ENCODE measurements around the gene MCM9.

MCM9 gene

GRCh38 chr6:118783931-118784550 lies 150.9 kb downstream of the MCM9 start:
- no peak for TF ChIP-seq EZH2 (IDR thresholded peaks at IDR 0.05; ENCODE audit: borderline replicate concordance, low read length)
- Histone ChIP-seq H3K27me3 (ENCODE audit: insufficient read depth, low read length) (no peaks in the 10 kb centered on the region), H3K27ac (ENCODE audit: low read depth, low read length, poor library complexity, severe bottlenecking) (no peak overlapping the region), H2AFZ (ENCODE audit: low read length) (no peak overlapping the region), H3F3A (ENCODE audit: insufficient read depth, low read length) (no peaks in the 10 kb centered on the region), H3K4me3 (ENCODE audit: low read depth, low read length, poor library complexity, severe bottlenecking) (no peak overlapping the region), H3K9me2 (ENCODE audit: low read depth, low read length) (no peaks in the 10 kb centered on the region), H3K4me1 (ENCODE audit: insufficient read depth, low read length, severe bottlenecking) (peaks cover 9% of the 10 kb centered on the region), H4K20me1 (ENCODE audit: insufficient read depth, low read length) (no peaks in the 10 kb centered on the region), H3K36me3 (ENCODE audit: insufficient read depth, low read length) (no peaks in the 10 kb centered on the region), H3K9ac (ENCODE audit: low read length) (no peak overlapping the region), H3K79me2 (ENCODE audit: insufficient read depth, low read length) (no peaks in the 10 kb centered on the region), H3K4me2 (ENCODE audit: low read length) (no peak overlapping the region), H3K9me3 (ENCODE audit: low read length) (no peaks in the 10 kb centered on the region)

GRCh38 chr6:118782651-118783050 lies 152.3 kb downstream of the MCM9 start:
- Histone ChIP-seq H2AFZ (ENCODE audit: low read length) (no peak overlapping the region), H3K4me3 (ENCODE audit: low read depth, low read length, poor library complexity, severe bottlenecking) (no peak overlapping the region), H3K9me2 (ENCODE audit: low read depth, low read length) (no peaks in the 10 kb centered on the region), H3K79me2 (ENCODE audit: insufficient read depth, low read length) (no peaks in the 10 kb centered on the region), H3K27me3 (ENCODE audit: insufficient read depth, low read length) (no peaks in the 10 kb centered on the region), H3K4me2 (ENCODE audit: low read length) (no peak overlapping the region), H3K27ac (ENCODE audit: low read depth, low read length, poor library complexity, severe bottlenecking) (no peak overlapping the region), H3F3A (ENCODE audit: insufficient read depth, low read length) (no peaks in the 10 kb centered on the region), H3K36me3 (ENCODE audit: insufficient read depth, low read length) (no peaks in the 10 kb centered on the region), H3K9ac (ENCODE audit: low read length) (no peak overlapping the region), H3K9me3 (ENCODE audit: low read length) (no peaks in the 10 kb centered on the region), H4K20me1 (ENCODE audit: insufficient read depth, low read length) (no peaks in the 10 kb centered on the region), H3K4me1 (ENCODE audit: insufficient read depth, low read length, severe bottlenecking) (peaks cover under 1% of the 10 kb centered on the region)
- TF ChIP-seq CTCF (IDR thresholded peaks at IDR 0.05; ENCODE audit: low read length), result no peak
- TF ChIP-seq EZH2 (IDR thresholded peaks at IDR 0.05; ENCODE audit: borderline replicate concordance, low read length), result no peak

GRCh38 chr6:118781897-118782296 lies 153.1 kb downstream of the MCM9 start:
- Histone ChIP-seq H4K20me1 (ENCODE audit: insufficient read depth, low read length) (no peaks in the 10 kb centered on the region), H3K9me3 (ENCODE audit: low read length) (no peaks in the 10 kb centered on the region), H3K9ac (ENCODE audit: low read length) (no peak overlapping the region), H3K4me2 (ENCODE audit: low read length) (no peak overlapping the region), H3K27me3 (ENCODE audit: insufficient read depth, low read length) (no peaks in the 10 kb centered on the region), H3K36me3 (ENCODE audit: insufficient read depth, low read length) (no peaks in the 10 kb centered on the region), H3K79me2 (ENCODE audit: insufficient read depth, low read length) (no peaks in the 10 kb centered on the region), H3K9me2 (ENCODE audit: low read depth, low read length) (no peaks in the 10 kb centered on the region), H3K4me3 (ENCODE audit: low read depth, low read length, poor library complexity, severe bottlenecking) (no peak overlapping the region), H3K27ac (ENCODE audit: low read depth, low read length, poor library complexity, severe bottlenecking) (no peak overlapping the region), H2AFZ (ENCODE audit: low read length) (no peak overlapping the region), H3F3A (ENCODE audit: insufficient read depth, low read length) (no peaks in the 10 kb centered on the region), H3K4me1 (ENCODE audit: insufficient read depth, low read length, severe bottlenecking) (no peaks in the 10 kb centered on the region)
- TF ChIP-seq CTCF (IDR thresholded peaks at IDR 0.05; ENCODE audit: low read length), result no peak
- no peak for TF ChIP-seq EZH2 (IDR thresholded peaks at IDR 0.05; ENCODE audit: borderline replicate concordance, low read length)

GRCh38 chr6:118780668-118781067 lies 154.3 kb downstream of the MCM9 start:
- Histone ChIP-seq H3K9me3 (ENCODE audit: low read length) (no peaks in the 10 kb centered on the region), H3K27me3 (ENCODE audit: insufficient read depth, low read length) (no peaks in the 10 kb centered on the region), H4K20me1 (ENCODE audit: insufficient read depth, low read length) (no peaks in the 10 kb centered on the region), H3K9me2 (ENCODE audit: low read depth, low read length) (no peaks in the 10 kb centered on the region), H3K9ac (ENCODE audit: low read length) (no peak overlapping the region), H3K4me2 (ENCODE audit: low read length) (no peak overlapping the region), H3F3A (ENCODE audit: insufficient read depth, low read length) (no peaks in the 10 kb centered on the region), H3K79me2 (ENCODE audit: insufficient read depth, low read length) (no peaks in the 10 kb centered on the region), H3K36me3 (ENCODE audit: insufficient read depth, low read length) (no peaks in the 10 kb centered on the region), H3K4me1 (ENCODE audit: insufficient read depth, low read length, severe bottlenecking) (no peaks in the 10 kb centered on the region), H2AFZ (ENCODE audit: low read length) (no peak overlapping the region), H3K4me3 (ENCODE audit: low read depth, low read length, poor library complexity, severe bottlenecking) (no peak overlapping the region), H3K27ac (ENCODE audit: low read depth, low read length, poor library complexity, severe bottlenecking) (no peak overlapping the region)
- no peak for TF ChIP-seq EZH2 (IDR thresholded peaks at IDR 0.05; ENCODE audit: borderline replicate concordance, low read length)
- no peak for TF ChIP-seq CTCF (IDR thresholded peaks at IDR 0.05; ENCODE audit: low read length)
